ENCODE measurements around the gene KIAA1755.
"Not testable (repeated sequence)": the region's sequence is repeated elsewhere in the genome, so short reads cannot be mapped to it uniquely, and the experiment has no call there.

The KIAA1755 gene

DNA sequence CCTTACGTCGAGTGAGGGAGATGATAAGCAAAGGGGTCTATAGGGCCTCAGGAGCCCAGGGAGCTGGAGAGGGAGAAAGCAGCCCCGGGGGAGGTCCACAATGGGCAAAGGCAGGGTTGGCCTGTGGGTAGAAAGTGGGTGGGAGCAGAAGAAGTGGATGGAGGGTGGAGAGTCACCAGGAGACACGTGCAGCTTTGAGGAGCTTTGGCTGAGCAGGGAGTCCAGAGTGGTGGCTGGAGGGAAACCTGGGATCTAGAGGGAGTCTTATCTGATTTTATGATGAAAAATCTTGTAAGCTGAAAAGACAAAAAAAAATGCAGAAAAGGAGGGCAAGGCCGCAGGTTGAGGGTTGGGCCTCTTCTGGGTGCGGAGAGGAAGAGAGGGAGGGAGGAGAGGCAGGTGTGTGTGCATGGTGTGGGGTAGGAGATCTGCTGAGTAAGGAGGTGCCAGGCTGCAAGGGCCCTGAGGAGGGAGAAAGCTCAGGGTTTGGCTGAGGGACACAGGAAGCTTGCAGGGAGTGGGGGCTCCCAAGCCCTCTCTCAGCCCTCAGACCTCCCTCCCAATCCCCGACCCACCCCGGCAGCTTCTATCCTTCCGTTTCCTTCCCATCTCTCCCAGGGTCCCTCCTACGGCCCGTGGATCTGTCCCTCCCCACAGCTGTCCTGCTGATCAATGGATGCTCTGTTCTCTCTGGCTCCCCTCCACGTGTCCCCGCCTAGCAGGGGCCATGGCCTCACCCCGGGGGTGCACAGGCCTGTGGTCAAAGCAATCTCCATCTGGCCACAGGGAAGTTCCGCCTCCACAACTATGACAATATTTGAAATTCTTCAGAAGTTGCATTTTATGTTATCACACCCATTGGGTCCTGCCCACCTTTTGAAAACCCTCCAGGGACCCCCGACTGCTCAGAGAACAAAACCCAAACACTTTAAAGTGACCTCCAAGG is 26.3 kb upstream of the KIAA1755 start:
- no peak for DNase-seq (ENCODE audit: low read depth)

DNA sequence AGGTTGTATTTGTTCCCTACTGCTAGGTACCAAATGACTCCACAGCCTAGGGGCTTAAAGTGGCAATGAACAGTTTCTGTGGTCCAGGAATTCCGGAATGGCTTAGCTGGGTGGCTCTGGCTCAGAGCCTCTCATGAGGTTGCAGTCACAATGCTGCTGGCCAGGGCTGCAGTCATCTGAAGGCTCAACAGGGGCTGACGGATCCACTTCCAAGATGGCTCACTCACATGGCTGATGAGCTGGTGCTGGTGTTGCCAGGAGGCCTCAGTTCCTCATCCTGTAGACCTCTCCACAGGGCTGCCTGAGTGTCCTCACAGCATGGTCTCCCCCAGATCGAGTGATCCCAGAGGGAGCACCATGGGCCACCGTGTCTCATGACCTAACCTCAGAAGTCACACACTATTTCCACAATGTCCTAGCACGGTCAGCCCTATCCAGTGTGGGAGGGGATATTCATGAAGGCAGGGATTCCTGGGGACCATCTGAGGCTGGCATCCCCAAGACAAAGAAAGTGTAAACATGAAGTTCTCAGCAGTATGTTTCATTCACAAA is 24.4 kb upstream of the KIAA1755 start:
- DNase-seq (ENCODE audit: low read depth), result no peak

DNA sequence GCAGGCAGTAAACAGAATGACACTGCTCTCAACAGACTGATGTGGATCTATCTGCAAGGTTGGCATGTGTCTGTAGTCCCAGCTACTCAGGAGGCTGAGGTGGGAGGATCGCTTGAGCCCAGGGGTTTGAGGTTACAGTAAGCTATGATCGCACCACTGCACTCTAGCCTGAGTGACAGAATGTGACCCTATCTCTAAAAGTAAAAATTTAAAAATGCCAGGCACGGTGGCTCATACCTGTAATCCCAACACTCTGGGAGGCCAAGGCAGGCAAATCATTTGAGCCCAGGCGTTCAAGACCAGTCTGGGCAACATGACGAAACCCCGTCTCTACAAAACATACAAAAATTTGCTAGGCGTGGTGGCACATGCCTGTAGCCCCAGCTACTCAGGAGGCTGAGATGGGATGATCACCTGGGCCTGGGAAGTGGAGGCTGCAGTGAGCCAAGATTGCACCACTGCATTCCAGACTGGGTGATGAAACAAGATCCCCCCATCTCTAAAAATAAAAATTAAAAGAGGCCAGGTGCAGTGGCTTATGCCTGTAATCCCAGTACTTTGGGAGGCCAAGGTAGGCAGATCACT is 23.6 kb upstream of the KIAA1755 start:
- DNase-seq (ENCODE audit: low read depth), result not testable (repeated sequence)

DNA sequence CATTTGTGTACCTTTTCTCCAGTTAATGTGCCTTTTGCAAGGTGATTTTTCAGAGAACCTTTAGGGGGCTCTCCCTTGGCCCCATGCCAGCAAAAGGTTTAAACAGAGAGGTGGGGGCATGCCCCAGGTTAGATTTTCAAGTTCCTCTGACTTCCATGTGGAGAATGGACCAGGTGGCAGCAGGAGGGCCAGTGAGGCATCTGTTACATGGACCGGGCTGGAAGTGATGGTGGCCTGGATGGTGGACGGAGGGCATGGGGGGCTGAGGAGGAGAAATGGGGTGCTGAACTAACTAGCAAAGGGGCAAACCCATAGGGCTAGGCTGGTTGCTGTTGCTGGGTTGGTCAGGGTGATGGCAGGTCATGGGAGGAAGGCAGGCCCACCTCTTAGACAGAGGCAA is 22.7 kb upstream of the KIAA1755 start:
- no peak for DNase-seq (ENCODE audit: low read depth)

DNA sequence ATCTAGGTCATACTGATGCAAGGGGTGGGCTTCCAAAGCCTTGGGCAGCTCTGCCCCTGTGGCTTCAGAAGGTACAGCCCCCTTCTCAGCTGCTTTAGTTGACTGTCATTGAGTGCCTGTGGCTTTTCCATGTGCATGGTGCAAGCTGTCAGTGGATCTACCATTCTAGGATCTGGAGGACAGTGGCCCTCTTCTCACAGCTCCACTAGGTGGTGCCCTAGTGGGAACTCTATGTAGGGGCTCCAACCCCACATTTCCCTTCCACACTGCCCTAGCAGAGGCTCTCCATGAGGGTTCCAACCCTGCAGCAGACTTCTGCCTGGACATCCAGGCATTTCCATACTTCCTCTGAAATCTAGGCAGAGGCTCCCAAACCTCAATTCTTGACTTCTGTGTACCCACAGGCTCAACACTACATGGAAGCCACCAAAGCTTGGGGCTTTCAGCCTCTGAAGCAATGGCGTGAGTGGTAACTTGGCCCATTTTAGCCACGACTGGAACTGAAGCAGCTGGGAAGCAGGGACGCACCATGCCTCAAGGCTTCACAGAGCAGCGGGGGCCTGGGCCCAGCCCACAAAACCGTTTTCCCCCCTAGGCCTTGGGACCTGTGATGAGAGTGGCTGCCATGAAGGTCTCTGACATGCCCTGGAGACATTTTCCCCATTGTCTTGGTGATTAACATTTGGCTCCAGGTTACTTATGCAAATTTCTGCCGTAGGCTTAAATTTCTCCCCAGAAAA is 20.8 kb upstream of the KIAA1755 start:
- not testable (repeated sequence) for DNase-seq (ENCODE audit: low read depth)

DNA sequence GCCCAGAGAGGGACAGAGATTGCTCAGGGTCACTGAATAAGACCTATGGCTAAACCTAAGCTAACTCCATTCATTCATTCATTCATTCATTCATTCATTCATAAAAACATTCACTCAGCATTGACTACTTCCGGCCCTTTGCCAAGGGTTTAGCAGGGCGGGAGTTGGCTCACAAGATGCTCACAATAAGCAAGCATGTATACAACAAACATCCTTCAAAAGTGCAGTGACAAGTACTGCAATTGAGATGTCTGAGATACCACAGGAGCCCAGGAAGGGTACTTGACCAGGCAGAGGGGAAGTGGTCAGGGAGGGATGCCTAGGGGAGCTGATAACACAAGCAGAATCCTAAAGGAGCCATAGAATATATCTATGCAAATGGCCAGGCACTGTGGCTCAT is 18.2 kb upstream of the KIAA1755 start:
- no peak for DNase-seq (ENCODE audit: low read depth)

DNA sequence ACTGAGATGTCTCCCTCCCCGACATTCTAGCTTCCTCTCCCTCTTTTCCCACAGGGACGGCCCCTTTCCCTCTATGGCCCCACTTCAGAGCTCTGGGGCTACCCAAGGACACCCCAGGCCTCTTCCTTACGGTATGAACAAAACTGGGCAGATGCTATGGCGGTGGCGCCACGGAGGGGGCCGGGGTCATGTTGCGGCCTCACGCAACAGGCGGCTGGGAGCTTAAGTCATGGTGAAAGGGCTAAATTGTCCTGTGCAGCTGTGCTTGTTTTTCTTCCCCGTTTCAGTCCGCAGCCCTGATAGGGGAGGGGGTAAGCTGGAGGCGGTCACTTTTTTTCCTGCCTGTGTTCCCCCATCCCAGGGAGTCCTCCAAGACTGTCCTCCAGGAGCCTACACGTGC is 17.6 kb upstream of the KIAA1755 start:
- DNase-seq (ENCODE audit: low read depth), result no peak

DNA sequence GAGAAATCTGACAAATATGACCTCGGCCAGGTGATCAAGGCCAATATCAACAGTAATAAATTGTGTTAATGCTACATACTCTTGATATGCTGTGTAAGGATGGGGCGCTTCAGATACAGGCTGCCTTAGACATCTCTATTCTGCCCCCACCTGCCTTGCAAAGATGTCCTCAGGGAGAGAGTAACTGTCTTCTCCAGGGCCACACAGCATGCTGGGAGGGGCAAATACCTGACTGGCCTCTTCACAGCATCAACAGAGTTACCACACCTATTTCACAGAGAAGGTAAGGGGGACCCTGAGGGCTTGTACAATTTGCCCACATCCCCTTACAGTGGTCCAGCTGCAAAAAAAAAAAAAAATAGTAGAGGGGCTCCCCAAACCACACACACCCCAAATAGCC is 17.2 kb upstream of the KIAA1755 start:
- DNase-seq (ENCODE audit: low read depth), result no peak

DNA sequence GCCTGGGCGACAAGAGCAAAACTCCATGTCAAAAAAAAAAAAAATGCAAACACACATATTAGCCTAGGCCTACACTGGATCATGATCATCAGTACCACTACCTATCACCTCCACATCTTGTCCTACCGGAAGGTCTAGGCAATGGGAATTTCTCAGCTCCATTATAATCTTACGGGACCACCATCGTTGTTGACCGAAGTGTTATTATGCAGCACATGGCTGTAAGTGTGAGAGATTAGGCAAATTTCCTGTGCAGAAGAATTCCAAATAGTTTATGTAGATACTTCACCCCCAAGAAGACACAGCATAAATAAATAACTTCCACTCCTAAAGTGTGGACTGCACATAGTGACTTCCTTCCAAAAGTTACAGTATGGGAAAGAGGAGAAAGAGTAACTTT is 16.8 kb upstream of the KIAA1755 start:
- DNase-seq (ENCODE audit: low read depth), result no peak

DNA sequence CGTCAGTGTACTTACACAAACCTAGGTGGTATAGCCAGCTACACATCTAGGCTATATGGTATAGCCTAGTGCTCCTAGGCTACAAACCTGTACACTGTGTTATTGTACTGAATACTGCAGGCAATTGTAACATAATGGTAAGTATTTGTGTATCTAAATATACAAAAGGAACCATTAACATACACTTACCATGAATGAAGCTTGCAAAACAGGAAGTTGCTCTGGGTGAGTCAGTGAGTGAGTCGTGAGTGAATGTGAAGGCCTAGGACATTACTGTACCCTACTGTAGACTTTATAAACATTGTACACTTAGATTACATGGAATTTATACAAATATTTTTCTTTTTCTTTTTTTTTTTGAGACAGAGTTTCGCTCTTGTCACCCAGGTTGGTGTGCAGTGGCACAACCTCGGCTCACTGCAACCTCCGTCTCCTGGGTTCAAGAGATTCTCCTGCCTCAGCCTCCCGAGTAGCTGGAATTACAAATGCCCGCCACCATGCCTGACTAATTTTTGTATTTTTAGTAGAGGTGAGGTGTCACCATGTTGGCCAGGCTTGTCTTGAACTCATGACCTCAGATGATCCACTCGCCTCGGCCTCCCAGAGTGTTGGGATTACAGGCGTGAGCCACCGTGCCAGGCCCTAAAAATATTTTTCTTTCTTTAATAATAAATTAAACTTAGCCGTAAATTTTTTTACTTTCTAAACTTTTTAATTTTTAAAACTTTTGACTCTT is 15.4 kb upstream of the KIAA1755 start:
- DNase-seq (ENCODE audit: low read depth), result no peak

DNA sequence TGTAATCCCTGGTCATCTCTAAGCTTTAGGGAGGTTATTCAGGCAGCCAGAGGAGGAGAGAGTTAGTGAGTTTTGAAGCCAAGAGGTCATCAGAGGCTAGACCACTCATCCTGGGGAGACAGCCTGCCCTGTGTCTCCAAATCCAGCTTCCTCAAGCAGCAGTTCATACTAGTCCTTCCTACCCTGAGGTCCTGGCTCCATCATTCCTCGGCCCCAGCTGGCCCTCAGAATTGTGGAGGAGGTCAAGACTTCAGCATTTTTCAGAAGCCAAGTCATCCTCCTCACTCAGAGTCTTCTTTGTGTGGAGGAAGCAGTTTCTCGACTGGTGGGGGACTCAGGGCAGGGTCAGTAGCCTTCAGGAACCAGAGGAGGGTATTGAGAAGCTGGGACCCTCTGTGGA is 12.4 kb upstream of the KIAA1755 start:
- no peak for DNase-seq (ENCODE audit: low read depth)

DNA sequence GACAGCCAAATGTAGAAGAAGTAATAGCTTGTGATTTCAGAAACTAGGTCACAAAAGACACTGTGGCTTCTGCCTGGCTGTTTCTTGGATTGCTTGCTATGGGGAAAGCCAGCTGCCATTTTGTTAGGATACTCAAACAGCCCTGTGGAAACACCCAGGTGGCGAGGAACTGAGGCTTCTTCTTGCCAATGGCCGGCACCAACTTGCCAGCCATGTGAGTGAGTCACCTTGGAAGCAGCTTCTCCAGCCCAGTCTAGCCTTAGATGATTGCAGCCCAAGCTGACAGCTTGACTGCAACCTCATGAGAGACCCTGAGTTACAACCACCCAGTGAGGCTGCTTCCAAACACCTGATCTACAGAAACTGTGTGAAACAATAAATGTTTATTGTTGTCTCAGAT is 11.9 kb upstream of the KIAA1755 start:
- DNase-seq (ENCODE audit: low read depth), result no peak

DNA sequence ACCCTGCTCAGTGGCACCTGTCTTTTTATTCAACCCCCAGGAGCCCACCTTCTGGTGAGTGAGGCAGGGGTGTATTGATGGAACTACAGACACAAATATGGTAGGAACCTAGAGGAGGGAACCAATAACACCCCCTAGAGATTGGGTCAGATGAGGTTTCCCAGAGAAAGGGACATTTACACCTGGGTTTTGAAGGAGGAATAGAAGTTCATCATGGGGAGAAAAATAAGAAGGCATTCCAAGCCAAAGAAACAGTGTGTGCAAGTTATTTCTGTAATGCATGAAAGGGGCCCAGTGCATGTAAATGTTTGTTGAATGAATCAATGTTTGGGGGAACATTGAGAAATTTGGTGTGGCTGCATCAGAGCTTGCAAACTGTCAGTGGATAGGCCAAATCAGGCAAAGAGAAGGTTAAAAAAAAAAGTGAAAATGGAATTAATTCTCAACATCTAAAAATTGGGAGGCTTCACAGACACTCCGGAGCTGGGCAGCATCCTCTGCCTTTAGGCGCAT is 11.1 kb upstream of the KIAA1755 start:
- no peak for DNase-seq (ENCODE audit: low read depth)

DNA sequence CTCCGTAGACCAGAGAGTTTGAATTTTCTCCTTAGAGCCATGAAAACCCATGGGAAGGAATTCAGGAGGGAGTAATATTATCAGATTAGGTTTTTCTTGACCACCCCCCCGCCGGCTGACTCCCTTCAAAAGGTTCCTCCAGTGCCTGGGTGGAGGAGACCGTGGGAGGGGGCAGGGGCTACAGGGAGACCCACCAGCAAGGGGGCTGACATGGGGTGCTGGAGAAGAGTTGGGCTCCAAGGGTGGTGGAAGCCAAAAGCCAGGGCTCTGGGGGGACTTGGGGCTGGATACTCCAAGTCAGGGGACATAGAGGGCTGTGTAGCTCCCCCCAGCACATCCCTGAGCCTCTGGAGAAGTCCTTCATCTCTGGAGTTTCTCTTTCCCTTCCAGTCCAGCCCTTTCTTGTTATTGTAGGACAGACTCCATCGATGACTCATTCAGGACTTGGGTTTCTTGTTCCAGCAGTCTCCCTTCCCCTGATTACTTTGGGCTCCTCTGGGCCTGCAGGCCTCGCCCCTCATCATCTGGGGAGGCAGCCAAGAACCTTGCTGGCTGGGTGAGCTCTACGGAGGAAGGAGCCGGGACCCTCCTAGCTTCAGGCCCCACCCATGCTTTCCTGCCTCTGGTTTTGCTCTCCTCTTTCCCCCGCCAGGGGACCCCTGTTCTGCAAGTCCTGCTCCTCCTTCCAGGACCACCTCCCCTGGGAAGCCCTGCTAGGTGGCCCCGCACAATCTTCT is 10.5 kb upstream of the KIAA1755 start:
- no peak for DNase-seq (ENCODE audit: low read depth)

DNA sequence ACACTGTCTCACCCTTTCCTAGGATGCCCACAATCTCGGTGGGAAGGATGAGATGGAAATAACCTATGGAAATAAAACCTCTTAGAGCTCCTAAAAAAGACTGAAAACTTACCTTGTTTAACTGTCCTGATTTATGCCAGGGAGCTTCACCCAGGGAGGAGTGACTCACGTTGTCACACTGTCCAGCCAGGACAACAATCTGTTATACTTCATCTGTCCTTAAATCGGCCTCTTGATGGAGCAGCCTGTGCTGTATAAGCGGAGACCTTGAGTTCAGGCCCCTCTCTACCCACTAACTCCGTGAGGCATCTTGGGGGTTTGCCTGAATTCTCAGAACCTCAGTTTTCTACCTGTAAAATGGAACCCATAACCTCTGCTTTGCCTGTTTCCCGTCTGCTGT is 9.2 kb upstream of the KIAA1755 start:
- no peak for DNase-seq (ENCODE audit: low read depth)

DNA sequence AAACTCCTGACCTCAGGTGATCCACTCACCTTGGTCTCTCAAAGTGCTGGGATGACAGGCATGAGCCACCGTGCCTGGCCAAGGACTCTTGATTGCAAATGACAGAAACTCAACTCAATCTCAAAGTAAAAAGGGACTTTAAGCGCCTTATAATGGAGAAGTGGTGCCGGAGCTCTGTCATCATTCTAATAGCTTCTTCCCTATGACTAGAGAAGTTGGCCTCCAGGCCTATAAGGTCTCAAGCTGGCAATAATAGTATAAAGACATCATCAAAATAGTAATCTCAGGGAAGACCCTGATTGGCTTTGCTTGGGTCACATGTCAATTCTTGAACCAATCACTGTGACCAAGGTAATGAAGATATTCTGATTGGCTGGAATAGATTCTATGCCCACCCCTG is 8.5 kb upstream of the KIAA1755 start:
- no peak for DNase-seq (ENCODE audit: low read depth)

DNA sequence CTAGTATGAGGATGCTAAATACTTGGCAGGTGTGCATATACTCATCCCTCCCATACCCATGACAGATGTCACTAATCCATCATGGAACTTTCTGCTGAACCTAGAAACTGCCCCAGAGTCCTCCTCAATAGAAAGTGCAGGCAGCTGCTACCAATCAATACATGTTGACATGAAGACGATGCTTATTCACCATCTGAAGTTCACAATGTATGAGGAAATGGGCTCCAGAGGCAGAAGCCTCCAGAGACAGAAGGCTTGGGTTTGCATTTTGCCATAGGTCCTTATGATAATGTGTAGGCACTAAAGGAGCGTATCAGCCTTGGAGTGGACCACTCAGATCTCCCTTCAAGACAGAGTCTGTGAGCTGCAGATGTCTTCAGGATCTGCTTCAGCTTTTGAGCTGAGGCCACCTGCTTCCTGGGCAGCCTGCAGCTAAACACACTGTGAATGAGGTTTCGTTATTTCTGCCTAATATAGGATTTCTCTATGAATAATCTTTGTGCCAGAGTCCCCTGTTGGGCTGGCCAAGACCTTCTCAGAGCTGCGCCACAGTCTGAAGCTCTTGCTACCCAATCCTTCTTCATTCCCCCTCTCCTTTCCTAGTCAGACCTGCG is 7.5 kb upstream of the KIAA1755 start:
- no peak for DNase-seq (ENCODE audit: low read depth)

DNA sequence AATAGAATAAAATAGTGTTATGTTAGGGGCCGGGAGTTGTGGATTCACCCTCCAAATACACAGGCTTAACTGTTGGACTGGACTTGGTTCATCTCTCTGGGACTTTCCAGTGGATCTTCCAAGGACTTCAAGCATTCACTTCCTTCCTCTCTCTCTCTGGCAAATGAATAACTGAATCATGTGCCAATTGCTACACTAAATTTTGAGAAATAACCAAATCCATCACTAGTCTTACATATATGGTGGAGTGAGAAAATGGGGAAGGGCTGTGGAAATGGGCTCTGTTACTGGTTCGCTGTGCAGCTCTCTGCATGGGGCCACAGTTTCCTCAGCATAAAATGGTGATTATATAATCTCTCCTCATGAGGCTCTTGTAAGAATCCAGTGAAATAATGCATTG is 6.8 kb upstream of the KIAA1755 start:
- no peak for DNase-seq (ENCODE audit: low read depth)

DNA sequence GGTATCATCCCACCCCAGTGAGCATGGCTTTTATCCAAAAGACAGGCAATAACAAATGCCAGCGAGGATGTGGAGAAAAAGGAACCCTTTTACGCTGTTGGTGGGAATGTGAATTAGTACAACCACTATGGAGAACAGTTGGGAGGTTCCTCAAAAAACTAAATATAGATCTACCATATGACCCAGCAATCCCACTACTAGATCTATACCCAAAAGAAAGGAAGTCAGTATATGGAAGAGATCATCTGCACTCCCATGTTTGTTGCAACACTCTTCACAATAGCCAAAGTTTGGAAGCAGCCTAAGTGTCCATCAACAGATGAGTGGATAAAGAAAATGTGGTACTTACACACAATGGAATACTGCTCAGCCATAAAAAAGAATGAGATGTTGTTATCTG is 5.9 kb upstream of the KIAA1755 start:
- no peak for DNase-seq (ENCODE audit: low read depth)

DNA sequence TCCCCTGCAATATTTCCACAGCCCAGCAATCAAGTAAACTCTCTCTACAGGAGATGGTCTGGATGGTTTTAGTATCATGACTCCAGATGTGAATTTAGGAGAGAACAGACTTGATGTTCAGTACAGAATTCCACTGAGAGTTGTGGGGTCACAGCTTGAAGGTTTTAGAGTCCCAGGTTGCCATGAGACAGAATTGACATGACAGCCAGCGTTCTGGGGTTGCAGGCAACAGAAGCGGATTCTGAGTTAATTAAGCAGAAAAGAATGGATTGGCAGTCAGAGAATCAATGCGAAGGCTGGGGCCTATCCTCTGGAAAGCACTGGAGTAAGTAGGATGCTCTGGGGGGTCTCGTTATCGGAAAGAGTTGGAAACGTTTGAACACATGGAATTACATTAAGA is 2.4 kb upstream of the KIAA1755 start:
- DNase-seq (ENCODE audit: low read depth), result no peak

DNA sequence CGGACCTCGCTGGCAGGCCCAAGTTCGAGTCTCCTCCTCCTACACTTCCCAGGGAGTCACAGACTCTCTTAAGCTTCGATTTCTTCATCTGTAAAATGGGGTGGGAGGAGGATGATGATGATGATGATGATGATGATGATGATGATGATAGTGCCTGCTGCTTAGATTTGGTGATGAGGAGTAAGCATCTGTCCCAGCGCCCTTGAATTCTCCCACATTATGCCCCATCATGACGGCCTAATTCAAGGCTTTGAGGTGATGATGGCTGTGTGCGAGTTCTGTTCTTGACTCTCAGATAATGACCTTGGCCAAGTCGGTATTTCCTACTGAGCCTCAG is 487 bp upstream of the KIAA1755 start:
- DNase-seq (ENCODE audit: low read depth), result no peak

Data from activated gamma-delta T cell treated with anti-CD3 and anti-CD28 coated beads, Interleukin-2, amount 50 U/mL, for 16 hours (primary cell).